NCI-H510A treated with DMSO at 0.1 percent for 48 hours (cell line): Measurements from ENCODE around the gene AK4.
"Not testable (repeated sequence)": the region's sequence is repeated elsewhere in the genome, so short reads cannot be mapped to it uniquely, and the experiment has no call there.

ENCODE experiments used
- DNase-seq: peaks from one replicate; lab custom pipeline; 2025; lab: John Stamatoyannopoulos, UW

The AK4 gene

DNA sequence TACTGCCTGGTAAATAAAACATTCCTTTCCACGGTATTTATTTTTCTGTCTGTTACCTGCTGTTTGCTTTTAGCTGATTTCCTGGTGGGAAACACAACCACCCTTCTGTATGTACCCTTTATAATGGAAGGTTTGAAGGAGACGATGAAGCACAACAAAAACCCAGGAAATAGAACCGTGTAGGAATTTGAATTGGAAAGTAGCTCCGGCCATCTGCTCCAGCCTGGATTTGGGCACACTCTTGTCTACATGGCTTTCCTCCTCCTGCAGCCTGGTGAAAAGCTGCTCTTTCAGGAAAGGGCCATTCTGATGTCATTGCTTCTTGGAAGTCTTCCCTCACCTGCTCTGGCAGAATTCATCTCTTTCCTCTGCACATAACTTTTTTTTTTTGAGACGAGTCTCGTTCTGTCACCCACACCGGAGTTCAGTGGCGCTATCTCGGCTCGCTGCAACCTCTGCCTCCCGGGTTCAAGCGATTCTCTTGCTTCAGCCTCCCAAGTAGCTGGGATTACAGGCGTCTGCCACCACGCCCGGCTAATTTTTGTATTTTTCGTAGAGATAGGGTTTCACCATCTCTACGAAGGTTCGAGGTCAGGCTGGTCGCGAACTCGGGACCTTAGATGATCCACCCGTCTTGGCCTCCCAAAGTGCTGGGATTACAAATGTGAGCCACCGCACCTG lies 2.7 kb downstream of the AK4 start:
- no peak for DNase-seq

DNA sequence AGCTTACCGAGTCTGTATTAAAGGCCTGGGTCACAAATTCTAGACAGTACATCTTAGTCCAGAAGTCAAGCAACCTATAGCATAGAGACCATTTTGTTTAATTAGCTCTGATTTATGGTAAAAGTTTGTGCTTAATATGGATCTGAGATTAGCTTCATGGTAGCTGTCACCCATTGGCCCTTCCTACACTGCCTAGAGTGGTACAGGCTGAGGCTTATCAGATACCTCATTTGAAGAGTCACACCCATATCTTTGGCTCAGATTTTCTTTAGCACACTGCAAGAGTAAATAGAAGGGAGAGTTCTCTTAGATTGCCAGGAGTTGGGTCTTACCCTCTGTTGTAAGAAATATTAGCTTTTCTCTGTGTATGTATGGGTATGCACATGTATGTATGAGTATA lies 3.6 kb downstream of the AK4 start:
- DNase-seq, result no peak

DNA sequence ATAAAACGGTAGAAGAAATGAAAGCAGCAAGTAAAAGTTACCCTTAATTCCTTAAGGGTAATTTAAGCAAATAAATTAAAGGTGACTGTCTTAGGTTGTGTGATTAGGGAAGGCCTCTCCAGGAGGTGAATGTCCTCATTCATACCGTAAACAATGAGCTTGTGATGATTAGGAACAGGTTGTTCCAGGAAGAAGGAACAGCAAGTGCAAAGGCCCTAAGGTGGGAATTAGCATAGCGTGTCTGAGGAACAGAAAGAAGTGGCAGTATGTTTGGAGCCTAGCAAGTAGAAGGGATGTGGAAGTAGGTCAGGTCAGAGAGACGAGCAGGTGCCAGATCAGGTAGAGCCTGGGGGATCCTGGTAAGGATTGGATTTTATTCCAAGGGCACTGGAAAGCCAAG lies 5.6 kb downstream of the AK4 start:
- no peak for DNase-seq

DNA sequence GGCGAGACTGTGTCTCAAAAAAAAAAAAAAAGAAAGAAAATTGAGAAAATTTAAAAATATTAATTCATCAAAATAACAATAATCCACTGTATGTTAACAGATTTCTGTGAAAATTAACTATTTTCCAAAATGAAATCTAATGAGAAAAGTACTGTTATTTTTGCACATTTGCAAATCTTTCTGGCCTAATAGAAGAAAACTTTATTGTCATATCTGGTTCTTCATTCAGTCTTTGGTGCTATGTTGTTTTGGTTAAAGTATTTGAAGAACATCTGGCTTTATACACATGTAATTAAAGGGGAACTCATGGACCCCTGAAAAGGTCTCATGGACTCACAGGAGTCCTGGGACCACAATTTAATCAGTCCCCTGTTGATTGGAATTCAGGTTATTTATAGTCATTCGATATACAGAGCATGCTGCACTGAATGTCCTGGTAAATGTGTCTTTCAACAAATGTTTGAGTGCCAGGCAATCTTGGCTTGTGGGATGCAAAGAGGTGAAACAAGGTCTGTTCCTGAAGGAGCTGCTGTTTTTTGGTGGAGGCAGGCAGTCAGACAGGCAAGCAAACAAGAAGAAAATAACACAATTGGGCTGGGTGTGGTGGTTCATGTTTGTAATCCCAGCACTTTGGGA lies 9.0 kb downstream of the AK4 start:
- no peak for DNase-seq

DNA sequence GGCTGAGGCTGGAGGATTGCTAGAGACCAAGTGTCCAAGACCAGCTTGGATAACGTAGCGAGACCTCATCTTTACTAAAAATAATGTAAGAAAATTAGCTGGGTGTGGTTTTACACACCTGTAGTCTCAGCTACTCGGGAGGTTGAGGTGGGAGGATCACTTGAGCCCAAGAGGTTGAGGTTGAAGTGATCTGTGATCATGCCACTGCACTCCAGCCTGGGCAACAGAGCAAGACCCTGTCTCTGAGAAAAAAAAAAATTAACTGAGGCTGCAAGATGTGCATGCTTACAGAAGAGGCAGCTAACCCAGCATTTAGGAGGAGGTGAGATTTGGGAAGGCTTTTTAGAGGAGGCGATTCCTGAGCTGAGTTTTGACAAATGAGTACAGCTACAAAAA lies 9.5 kb downstream of the AK4 start:
- DNase-seq, result no peak

DNA sequence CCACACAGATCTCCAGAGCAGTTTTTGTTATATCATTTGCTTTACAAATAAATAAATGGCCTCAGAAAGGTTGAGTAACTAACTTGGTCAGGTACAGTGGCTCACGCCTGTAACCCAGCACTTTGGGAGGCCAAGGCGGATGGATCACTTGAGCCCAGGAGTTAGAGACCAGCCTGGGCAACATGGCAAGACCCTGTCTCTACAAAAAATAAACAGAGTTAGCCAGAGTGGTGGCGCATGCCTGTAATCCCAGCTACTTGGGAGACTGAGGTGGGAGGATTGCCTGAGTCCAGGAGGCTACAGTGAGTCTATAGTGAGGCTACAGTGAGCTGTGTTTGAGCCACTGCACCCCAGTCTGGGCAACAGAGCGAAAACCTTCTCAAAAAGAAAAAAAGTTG lies 11.3 kb downstream of the AK4 start:
- DNase-seq, result not testable (repeated sequence)

DNA sequence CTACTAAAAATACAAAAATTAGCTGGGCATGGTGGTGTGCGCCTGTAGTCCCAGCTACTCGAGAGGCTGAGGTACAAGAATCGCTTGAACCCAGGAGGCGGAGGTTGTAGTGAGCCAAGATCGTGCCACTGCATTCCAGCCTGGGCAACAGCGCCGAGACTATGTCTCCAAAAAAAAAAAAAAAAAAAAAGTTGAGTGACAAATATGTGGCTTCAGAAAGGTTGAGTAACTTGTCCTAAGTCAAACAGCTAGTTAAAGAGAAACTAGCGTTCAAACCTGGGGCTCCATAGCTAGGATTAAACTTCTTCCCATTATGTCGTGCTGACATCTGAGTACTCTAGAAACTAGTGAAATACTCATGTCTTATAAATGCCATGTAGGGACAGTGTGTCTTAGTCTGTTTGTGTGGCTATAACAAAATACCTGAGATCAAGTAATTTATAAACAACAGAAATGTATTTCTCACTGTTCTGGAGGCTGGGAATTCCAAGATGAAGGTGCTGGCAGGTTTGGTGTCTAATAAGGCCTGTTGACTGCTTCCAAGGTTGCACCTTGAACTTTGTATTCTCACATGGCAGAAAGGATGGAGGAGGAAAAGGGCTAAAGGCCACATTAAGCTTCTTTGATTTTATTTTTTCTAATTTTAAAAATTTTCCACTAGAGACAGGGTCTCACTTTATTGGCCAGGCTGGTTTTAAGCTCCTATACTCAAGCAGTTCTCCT lies 12.0 kb downstream of the AK4 start:
- DNase-seq, result no peak

DNA sequence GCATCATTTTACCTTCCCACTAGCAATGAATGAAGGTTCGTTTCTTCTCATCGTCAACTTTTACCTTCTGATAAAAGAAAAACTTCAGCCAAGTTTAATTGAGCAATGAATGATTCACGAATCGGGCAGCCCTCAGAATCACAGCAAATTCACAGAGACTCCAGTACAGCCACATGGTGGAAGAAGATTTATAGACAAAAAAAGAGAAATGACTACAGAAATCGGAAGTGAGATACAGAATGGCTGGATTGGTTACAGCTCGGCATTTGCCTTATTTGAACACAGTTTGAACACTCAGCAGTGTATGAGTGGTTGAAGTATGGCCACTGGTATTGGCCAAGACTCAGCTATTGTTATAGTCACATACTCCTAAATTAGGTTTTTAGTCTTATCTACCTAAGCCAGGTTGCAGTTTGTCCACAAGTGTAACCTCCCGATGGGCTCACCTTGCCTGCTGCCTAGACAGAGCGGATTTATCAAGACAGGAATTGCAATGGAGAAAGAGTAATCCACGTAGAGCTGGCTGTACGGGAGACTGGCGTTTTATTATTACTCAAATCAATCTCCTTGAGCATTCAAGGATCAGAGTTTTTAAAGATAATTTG lies 15.3 kb downstream of the AK4 start:
- no peak for DNase-seq

DNA sequence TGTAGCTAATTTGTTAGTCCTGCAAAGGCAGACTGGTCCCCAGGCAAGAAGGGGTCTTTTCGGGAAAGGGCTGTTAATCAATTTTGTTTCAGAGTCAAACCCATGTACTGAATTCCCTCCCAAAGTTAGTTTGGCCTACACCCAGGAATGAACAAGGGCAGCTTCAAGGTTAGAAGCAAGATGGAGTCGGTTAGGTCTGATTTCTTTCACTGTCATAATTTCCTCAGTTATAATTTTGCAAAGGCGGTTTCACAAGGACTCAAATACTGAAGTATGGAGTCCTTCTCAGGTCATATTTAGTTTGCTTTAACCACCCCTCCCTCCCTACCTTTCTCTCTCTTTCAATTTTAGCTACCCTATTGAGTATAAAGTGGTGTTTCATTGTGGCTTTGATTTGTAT lies 16.1 kb downstream of the AK4 start:
- not testable (repeated sequence) for DNase-seq

DNA sequence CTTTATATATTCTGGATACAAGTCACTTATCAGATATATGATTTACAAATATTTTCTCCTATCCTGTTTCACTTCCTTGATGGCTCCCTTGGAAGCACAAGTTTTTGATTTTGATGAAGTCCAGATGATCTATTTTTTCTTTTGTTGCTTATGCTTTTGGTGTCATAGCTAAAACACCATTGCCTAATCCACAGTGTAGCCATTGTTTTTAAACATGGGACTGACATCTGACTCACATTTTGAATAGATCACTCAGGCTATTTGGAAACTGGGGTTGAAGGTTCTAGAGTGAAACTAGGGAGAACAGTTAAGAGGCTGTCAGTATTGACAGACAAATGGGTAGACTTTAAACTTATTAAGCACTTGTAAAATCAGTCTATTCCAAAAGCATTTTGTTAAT lies 16.6 kb downstream of the AK4 start:
- no peak for DNase-seq

DNA sequence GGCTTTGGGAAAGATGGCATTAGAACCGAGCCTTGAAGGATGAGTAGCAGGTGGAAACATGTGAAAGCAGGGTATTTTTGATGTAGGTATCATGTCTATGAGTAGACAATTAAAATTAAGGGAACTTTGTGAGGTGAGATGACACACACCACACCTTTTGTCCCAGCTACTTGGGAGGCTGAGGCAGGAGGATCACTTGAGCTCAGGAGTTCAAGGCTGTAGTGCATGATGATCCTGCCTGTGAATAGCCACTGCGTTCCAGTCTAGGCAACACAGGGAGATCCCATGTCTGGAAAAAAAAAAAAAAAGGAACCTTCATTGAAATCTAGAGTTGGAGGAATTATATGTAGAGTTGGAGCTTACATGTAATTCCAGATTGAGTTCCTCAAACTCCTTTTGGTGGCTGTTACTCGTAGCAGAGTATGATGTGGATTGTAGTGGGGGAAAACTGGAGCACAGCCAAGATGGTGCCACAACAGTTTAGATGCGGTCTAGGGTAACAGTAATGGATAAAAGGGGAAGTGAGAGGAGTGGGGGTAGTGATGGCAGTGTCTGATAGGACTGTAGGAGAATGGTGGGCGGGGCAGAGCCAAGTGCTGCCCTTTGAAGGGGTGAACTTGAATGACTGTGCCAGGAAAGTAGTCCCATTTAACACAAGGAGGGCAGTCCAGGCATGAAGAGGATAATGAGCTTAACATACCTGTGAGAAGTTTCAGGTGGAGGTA lies 17.4 kb downstream of the AK4 start:
- DNase-seq, result peak; percentile 40

DNA sequence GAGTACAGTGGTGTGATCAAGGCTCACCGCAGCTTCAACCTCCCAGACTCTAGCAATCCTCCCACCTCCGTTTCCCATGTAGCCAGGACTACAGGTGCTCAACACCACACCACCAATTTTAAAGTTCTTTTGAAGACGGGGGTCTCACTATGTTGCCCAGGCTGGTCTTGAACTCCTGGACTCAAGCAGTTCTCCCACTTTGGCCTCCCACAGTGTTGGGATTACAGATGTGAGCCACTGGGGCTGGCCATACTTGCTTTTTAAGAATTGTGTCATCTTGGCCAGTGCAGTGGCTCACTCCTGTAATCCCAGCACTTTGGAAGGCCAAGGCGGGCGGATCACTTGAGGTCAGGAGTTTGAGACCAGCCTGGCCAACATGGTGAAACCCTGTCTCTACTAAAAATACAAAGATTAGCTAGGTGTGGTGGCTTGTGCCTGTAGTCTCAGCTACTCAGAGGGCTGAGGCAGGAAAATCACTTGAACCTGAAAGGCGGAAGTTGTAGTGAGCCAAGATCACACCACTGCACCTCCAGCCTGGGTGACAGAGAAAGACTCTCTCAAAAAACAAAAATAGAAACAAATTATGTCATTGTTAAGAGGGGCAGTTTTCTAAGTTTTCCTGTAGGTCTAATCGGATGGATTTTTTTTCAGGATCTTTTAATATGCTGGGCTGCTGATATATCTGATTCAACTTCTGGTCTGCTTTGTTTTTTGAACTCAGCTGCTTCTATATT lies 18.7 kb downstream of the AK4 start:
- no peak for DNase-seq

DNA sequence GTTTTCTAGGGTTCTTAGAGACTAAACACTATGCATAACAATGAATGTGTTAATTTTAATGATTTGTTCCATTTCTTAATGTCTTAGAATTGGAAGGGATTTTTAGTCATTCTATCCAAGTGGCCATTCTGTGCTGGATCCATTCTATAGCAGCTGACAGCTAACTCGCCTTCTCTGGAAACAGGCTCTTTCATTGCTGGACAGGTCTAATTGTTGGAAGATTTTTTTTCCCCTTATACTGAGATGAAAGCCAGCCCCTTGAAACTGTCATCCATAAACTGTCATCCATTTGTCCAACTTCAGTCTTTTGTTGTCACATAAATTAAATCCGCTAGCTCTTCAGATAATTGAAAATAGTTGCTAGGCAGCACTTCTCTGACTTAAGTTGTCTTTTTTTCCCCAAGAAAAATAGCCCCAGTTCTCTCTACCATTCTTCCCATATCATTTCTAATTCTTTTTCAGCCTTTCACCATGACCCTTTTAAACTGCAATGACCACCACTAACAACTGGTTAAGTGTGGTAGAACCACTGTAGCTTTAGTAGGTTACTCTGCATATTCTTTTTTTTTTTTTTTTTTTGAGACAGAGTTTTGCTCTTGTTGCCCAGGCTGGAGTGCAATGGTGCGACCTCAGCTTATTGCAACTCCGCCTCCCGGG lies 19.7 kb downstream of the AK4 start:
- DNase-seq, result no peak

DNA sequence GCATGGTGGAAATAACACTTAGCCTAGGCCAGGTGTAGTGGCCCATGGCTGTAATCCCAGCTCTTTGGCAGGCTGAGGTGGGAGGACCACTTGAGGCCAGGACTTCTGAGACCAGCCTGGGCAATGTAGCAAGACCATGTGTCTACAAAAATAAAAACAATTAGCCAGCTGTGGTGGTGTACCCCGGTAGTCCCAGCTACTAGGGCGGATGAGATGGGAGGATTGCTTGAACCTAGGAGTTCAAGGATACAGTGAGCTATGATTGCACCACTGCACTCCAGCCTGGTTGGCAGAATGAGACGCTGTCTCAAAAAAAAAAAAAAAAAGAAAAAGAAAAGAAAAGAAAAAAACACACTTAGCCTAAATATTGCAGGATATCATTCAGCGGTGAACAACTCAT lies 20.9 kb downstream of the AK4 start:
- DNase-seq, result no peak

DNA sequence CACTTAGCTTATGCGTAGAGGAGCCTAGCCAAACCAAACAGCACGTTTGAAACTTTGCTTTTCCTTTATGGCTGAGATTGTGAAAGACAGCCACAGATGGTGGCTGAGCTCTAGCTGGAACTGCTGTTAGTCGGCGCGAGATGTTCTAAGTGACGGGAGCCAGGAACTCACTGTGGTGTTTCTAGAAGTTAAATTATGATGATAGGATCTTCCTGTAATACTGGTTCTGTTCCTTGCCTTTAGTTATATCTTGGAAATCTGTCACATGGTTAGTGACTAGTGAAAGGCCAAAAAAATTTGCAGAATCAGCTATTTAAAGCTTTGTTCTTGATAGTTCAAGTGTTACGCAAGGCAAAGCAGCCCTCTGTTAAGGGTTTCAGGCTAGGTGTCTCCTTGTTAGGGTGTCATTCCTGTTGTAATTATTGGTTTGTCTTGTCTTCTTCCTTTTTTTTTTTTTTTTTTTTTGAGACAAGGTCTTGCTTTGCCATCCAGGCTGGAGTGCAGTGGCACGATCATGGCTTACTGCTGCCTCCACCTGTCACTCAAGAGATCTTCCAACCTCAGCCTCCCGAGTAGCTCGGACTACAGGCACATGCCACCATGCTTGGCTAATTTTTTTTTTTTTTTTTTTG lies 22.6 kb downstream of the AK4 start:
- no peak for DNase-seq

DNA sequence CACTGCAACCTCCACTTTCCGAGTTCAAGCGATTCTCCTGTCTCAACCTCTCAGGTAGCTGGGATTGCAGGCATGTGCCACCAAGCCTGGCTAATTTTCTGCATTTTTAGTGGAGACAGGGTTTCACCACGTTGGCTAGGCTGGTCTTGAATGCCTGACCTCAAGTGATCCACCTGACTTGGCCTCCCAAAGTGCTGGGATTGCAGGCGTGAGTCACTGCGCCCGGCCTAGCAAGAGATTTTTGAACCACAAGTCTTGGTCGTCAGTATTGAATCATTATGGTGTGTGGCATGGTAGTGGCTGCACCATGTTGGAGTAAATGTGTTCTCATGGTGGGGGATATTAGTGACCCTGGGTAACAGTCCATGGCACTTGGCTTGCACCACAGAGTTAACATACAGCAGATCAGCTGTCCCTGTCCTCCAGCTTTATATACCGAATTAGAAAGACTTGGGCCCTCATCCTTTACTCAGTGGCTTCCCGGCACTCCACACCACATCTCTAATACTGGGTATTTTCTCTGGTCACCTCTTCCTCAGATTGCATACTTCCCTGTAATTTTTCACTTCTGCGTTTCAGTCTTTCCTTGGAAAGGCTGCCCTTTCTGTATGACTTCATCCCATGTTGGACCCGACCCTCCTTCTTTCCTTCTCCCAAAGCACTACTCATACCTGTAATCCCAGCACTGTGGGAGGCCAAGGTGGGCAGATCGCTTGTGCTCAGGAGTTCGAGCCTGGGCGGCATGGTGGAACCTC lies 25.1 kb downstream of the AK4 start:
- no peak for DNase-seq

DNA sequence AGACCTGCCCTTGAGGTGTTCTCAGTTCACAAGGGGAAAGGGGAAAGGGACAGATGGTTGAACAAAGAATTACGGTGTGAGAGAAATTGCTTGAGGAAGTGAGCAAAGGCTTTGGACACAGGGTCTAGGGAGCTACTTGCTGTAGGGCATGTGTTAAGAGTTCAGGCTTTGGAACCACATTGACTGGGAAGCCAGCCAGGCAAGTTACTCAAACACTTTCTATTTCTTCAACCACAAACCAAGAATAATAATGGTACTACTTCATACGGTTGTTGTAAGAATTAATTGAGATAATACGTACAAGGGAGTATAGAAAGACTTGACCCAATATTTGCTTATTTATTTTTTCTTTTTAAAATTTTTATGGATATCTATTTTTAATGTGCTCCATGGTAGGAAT lies 26.6 kb downstream of the AK4 start:
- DNase-seq, result no peak

DNA sequence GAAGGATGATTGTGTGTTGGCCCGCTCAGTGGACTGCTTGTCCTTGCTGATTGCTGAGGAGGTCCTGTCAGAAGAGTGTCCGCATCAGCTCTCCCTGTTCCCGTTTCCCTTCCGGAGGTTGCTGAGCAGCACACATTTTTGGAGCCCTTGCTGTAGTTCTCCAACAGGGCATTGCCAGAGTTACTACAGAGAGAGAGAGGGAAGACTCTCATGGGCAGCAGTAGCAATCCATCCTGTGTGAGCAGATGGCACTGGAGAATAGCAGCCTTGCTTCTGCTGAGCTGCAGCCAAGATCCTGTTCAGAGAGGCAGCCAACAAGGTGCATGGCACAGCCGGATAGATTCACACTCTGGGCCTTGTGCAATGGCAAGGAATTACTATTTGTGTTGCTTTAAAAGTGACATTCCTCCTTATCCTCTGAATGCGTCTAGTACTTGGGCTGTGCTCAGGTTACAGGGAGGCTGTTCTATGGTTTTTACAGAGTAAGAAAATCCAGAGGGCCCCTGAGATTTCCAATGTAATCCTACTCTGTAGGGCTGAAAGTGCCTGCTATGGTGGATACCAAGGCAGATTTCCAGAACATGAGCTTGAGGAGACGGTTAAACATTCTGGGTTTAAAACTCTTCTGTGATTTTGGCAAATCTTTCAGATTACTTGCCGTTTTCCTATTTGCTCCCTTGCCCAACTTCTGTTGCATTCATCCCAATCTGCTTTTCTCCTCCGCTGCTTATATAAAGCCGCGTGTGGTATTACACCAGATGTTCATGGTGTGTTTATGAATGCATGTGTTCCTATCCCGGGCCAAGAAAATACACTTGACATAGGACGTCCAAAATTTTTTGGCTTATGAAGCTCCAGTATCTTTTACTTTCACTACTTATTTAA lies 27.4 kb downstream of the AK4 start:
- DNase-seq, result no peak

DNA sequence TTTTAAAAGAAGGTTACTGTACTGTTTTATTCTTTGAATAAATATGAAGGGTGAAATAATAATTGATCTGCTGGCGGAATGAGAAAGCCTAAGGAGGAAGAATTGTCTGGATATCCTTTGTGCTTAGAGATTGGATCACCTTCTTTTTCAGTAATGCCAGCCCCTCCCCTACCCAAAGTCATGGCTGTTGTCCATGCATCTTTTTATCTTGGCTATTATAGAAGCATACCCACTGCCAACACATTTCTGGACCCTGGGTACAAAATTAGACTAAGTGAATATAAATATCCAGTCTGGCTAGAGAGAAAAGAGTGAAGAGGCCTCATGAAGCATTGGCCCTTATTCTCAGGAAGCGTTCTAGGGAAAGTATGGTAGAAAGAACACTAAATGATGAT lies 28.1 kb downstream of the AK4 start:
- no peak for DNase-seq
